VCaP (cell line): Measurements from ENCODE around the gene CCK.

Experiments
- H3K27ac ChIP-seq: fragments of 450-650 bp; 2 replicates; pipeline ENCODE4 v1.5.1; 2017
- TF ChIP-seq, protein P1 (sequence below): fragments of 450-650 bp; conservative IDR thresholded peaks from 2 replicates; pipeline ENCODE4 v1.5.1; 2017; ENCODE audit warnings: mild to moderate bottlenecking, moderate library complexity

The CCK gene

DNA sequence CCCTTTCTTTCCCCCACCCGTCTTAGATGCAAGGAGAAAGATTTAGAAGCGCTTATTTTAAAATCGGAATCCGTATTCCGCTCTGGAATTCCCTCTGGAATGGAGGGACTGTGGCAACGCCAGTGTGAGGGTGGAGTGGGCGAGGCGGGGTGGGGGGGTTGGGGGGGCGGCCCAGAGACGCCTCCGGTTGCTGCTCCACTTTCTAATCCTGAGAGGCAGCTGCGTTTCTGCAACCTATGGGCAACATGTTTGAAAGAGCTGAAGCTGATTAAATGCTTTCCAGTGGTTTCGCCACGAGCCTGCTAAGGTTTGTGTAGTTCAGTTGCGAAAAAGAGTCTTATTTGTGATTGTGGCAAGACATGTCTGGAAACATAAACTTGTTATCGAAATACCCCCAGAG, at the start of gene CCK:
Gene CCK (minus strand): TSS at position 101 of the 400 bp plus-strand sequence. CDS start 2,555 bp downstream, outside the sequence.
- TF ChIP-seq, protein P1, sequence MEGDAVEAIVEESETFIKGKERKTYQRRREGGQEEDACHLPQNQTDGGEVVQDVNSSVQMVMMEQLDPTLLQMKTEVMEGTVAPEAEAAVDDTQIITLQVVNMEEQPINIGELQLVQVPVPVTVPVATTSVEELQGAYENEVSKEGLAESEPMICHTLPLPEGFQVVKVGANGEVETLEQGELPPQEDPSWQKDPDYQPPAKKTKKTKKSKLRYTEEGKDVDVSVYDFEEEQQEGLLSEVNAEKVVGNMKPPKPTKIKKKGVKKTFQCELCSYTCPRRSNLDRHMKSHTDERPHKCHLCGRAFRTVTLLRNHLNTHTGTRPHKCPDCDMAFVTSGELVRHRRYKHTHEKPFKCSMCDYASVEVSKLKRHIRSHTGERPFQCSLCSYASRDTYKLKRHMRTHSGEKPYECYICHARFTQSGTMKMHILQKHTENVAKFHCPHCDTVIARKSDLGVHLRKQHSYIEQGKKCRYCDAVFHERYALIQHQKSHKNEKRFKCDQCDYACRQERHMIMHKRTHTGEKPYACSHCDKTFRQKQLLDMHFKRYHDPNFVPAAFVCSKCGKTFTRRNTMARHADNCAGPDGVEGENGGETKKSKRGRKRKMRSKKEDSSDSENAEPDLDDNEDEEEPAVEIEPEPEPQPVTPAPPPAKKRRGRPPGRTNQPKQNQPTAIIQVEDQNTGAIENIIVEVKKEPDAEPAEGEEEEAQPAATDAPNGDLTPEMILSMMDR: no peak
- no peak within 1 kb of the TSS for H3K27ac ChIP-seq

DNA sequence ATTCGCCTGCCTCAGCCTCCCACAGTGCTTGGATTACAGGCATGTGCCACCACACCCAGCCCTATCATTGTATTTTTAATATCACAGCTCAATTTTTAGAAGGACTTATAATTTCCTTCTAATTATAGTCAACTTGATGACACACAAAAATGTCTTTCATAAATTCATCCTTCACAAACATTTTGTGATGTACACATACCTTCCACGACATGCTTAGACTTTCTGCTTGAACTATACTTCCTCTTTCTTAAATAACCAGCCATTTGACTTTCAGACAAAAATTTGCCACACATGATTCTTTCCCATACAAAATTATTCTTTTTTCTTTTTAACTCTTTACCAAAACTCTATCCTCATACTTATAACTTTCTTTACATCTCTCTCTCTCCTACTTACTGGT, 48.4 kb upstream of the CCK start:
- TF ChIP-seq, protein P1: no peak
- no peak overlapping the region for H3K27ac ChIP-seq

DNA sequence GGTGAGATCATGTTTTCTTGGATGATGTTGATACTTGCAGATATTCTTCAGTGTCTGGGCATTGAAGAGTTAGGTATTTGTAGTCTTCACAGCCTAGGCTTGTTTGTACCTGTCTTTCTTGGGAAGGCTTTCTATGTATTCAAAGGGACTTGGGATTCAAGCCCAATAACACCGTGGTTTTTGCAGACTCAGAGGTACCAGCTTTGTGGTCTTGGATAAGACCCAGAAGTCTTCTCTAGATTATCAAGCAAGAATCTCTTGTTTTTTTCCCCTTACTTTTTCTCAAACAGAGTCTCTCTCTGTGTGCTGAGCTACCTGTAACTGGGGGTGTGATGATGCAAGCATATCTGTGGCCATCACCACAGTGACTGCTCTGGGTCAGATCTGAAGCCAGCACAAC, 42.7 kb upstream of the CCK start:
- no peak overlapping the region for H3K27ac ChIP-seq
- TF ChIP-seq, protein P1: no peak

DNA sequence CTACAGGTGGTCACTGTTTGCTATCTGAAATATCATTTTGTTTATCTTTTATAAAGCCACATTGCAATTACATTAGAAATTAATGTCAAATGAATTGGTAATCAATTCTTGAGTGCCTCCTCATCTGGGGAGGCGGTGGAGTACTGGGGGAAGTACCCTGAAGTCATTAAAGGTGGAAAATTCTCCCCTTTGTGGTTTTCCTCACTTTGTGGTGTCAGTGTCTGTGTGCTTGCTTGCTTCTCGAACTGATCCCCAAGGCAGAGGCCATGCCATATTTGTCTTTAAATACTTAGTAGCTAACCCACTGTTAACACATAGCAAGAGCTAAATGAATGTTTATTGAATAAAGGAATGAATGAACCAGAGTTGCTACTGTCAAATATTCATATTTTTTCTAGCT, 40.5 kb upstream of the CCK start:
- no peak overlapping the region for H3K27ac ChIP-seq
- TF ChIP-seq, protein P1: no peak

GRCh38 chr3:42302924-42303634, 37.1 kb upstream of the CCK start:
- no peak overlapping the region for H3K27ac ChIP-seq
- TF ChIP-seq, protein P1: no peak

- TF ChIP-seq, protein P1: no peak
- H3K27ac ChIP-seq: no peak overlapping the region
Observed at GRCh38 chr3:42301446-42302175, 35.6 kb upstream of the CCK start.

GRCh38 chr3:42300778-42301177, 34.8 kb upstream of the CCK start:
- H3K27ac ChIP-seq: no peak overlapping the region
- TF ChIP-seq, protein P1: no peak
